Stomach smooth muscle (tissue), 2 donors: ENCODE measurements around the gene CBFB.
"Not testable (repeated sequence)": the region's sequence is repeated elsewhere in the genome, so short reads cannot be mapped to it uniquely, and the experiment has no call there.

Experiments
- H3K27ac ChIP-seq: one replicate; pipeline ENCODE4 v1.7.0; 2013; ENCODE audit warnings: mild to moderate bottlenecking, low read length, inconsistent platforms
- H3K27me3 ChIP-seq, 2 donors: one replicate each; pipeline ENCODE4 v1.7.0; 2013; ENCODE audit warnings: low read length in 2 of 2; ENCODE audit not compliant: insufficient read depth in 2 of 2, control insufficient read depth in 1 of 2
- H3K36me3 ChIP-seq, 2 donors: one replicate each; pipeline ENCODE4 v1.7.0; 2013; ENCODE audit warnings: low read length in 2 of 2; ENCODE audit not compliant: control insufficient read depth in 2 of 2, insufficient read depth in 2 of 2
- H3K4me1 ChIP-seq: one replicate; pipeline ENCODE4 v1.7.0; 2013; ENCODE audit warnings: low read length; ENCODE audit not compliant: control insufficient read depth, insufficient read depth
- H3K4me3 ChIP-seq, 2 donors: one replicate each; pipeline ENCODE4 v1.7.0; 2013; ENCODE audit warnings: low read length in 2 of 2
- H3K9ac ChIP-seq, 2 donors: one replicate each; pipeline ENCODE4 v1.7.0; 2013; ENCODE audit warnings: low read length in 2 of 2, mild to moderate bottlenecking in 1 of 2
- H3K9me3 ChIP-seq, 2 donors: one replicate each; pipeline ENCODE4 v1.7.0; 2013; ENCODE audit warnings: low read length in 2 of 2; ENCODE audit not compliant: control insufficient read depth in 2 of 2
- donor health status: healthy.
- donor health status: Pancreatic carcinoma.

CBFB gene

DNA sequence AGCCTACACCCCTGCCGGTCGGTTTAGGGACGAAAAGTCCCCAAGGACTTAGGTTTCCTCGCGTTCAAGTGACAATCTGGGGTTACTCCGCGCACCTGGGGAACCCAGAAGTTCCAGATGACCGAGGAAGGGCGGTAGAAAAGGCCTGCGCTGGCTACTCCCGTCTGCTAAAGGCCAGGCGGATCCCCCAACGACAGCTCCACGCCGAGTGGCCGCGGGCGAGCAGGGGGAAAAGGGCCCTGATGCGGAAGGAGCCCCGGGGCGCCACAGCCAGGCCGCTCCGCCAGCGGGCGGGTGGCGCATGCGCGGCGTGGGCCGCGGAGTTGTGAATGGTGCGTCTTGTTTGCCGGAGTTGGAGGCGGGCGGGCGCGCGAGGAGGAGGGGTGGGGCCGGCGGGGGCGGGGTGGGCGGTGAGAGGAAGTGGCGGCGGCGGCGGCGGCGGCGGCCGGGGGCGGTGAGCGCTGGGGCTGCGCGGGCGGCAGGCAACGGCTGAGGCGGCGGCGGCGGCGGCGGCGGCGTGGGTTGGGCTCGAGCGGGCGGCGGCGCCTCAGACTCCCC, at the start of gene CBFB:
Gene CBFB, plus strand, starts transcription at position 454 of the 558 bp plus-strand sequence. CDS start 259 bp downstream, outside the sequence.
- no peaks in the 10 kb centered on the region for H3K27me3 ChIP-seq
- H3K36me3 ChIP-seq, result no peaks in the 10 kb centered on the region
- peak within 1 kb of the TSS; percentile 90 to 96 for H3K9ac ChIP-seq
- no peaks in the 10 kb centered on the region for H3K9me3 ChIP-seq
- peak within 1 kb of the TSS; percentile 93 for H3K27ac ChIP-seq
- peak within 1 kb of the TSS; percentile 80 to 85 for H3K4me3 ChIP-seq
- peaks cover 17% of the 10 kb centered on the region for H3K4me1 ChIP-seq

- Histone ChIP-seq H3K4me1 (no peaks in the 10 kb centered on the region), H3K27me3 (no peaks in the 10 kb centered on the region), H3K4me3 (no peak overlapping the region), H3K27ac (no peak overlapping the region), H3K9ac (no peak overlapping the region), H3K36me3 (no peaks in the 10 kb centered on the region), H3K9me3 (no peaks in the 10 kb centered on the region)
These were observed 45.9 kb upstream of the CBFB start for GRCh38 chr16:66983033-66983432.

- Histone ChIP-seq H3K9me3 (no peaks in the 10 kb centered on the region), H3K27ac (no peak overlapping the region), H3K4me3 (no peak overlapping the region), H3K9ac (no peak overlapping the region), H3K27me3 (no peaks in the 10 kb centered on the region), H3K4me1 (no peaks in the 10 kb centered on the region), H3K36me3 (no peaks in the 10 kb centered on the region)
These were observed 44.0 kb upstream of the CBFB start for GRCh38 chr16:66984892-66985311.

- no peaks in the 10 kb centered on the region for H3K27me3 ChIP-seq
- H3K9me3 ChIP-seq, result no peaks in the 10 kb centered on the region
- H3K27ac ChIP-seq, result no peak overlapping the region
- no peak overlapping the region for H3K4me3 ChIP-seq
- H3K36me3 ChIP-seq, result no peaks in the 10 kb centered on the region
- H3K9ac ChIP-seq, result no peak overlapping the region
- H3K4me1 ChIP-seq, result no peaks in the 10 kb centered on the region
These were observed 42.4 kb upstream of the CBFB start for GRCh38 chr16:66986559-66986958.

DNA sequence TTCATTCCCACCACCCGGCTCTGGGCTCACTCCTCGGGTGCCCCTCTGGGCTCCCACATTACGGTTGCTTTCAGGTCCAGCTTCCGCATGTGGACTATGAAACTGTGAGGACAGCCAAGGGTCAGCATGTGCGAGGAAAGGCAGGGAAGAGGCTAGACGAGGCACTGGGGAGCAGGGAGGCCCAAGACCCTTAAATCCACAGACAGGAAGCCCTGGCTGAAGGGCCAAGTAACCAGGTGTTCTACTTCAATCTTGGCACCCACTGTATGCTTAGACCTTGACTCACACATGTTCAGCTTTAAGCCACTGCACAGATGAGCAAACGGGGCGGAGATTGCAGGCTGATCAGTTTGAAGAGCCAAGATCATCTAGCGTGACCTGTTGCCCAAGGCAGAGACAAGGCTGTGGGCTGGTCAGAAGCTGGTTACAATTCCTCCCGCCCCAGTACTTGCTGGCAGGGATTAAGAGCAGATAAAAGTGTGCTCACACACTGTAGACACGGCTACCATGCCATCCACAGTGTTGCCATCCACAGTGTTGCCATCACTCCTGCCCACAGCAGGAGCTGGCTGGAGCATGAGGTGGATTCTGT, 40.7 kb upstream of the CBFB start, which contains the start of gene CES4A:
Gene CES4A, plus strand, starts transcription at position 393 of the 592 bp plus-strand sequence. Its CDS starts 184 bp downstream, at position 577.
- Histone ChIP-seq H3K4me3 (no peak within 1 kb of the TSS), H3K9ac (no peak within 1 kb of the TSS), H3K36me3 (no peaks in the 10 kb centered on the region), H3K4me1 (no peaks in the 10 kb centered on the region), H3K9me3 (no peaks in the 10 kb centered on the region), H3K27me3 (no peaks in the 10 kb centered on the region), H3K27ac (no peak within 1 kb of the TSS)

DNA sequence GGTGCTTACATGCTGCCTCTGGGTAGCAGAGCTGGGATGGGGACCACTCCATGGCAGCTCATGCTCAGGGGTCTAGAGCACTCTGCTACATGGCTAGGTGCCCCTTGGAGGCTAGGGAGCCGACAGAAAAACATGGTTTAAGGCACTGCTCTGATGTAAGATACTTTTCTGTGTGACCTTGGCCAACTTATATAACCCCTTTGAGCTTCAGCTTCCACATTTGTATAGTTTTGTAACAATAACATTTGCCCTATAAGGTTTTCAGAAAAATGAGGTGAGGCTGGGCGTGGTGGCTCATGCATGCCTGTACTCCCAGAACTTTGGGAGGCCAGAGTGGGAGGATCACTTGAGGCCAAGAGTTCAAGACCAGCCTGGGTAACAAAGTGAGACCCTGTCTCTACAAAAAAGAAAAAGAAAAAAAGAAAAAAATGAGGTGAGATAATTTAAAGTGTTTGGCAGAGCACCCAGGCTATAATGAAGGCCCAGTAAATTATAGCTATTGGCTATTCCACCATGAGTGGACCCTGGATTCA, 37.3 kb upstream of the CBFB start:
- H3K27ac ChIP-seq, result no peak overlapping the region
- H3K4me1 ChIP-seq, result no peaks in the 10 kb centered on the region
- H3K36me3 ChIP-seq, result no peaks in the 10 kb centered on the region
- H3K9me3 ChIP-seq, result no peaks in the 10 kb centered on the region
- H3K27me3 ChIP-seq, result no peaks in the 10 kb centered on the region
- H3K9ac ChIP-seq, result no peak overlapping the region
- no peak overlapping the region for H3K4me3 ChIP-seq

DNA sequence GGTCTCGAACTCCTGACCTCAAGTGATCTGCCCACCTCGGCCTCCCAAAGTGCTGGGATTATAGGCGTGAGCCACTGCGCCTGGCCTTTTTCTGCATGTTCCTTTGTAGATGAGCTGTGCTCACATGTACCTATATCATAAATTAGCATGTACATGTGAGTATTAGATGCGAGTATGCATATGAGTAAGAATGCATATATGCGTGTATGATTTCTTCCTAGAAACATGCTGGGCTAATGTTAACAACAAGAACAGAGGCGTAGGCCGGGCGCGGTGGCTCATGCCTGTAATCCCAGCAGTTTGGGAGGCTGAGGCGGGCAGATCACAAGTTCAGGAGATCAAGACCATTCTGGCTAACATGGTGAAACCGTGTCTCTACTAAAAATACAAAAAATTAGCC, 35.4 kb upstream of the CBFB start:
- not testable (repeated sequence) for H3K4me1 ChIP-seq, H3K9me3 ChIP-seq, H3K9ac ChIP-seq, H3K36me3 ChIP-seq, H3K4me3 ChIP-seq, H3K27me3 ChIP-seq, H3K27ac ChIP-seq

GRCh38 chr16:66996324-66996982, 32.5 kb upstream of the CBFB start:
- no peak overlapping the region for H3K9ac ChIP-seq
- H3K9me3 ChIP-seq, result no peaks in the 10 kb centered on the region
- no peaks in the 10 kb centered on the region for H3K36me3 ChIP-seq
- H3K27ac ChIP-seq, result no peak overlapping the region
- peaks cover 15% of the 10 kb centered on the region for H3K4me1 ChIP-seq
- H3K27me3 ChIP-seq, result no peaks in the 10 kb centered on the region
- no peak overlapping the region for H3K4me3 ChIP-seq

DNA sequence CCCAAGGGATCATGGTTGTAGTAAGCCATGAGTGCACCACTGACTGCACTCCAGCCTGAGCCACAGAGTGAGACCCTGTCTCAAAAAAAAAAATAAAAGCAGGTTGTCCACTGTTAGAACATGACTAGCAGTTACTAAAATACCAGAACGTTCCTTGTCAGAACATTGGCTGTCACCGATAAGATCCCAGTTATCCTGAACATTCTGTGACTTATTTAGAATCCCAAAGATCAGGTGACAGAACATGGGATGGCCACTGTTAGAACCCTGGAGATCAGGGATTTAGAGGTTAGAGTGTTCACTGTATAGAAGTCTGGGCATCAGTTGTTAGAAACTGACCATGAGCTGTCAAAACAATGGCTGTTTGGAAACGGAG, 32.0 kb upstream of the CBFB start:
- Histone ChIP-seq H3K27ac (no peak overlapping the region), H3K4me3 (no peak overlapping the region), H3K9me3 (no peaks in the 10 kb centered on the region), H3K4me1 (peaks cover 16% of the 10 kb centered on the region), H3K27me3 (peaks cover 0 to 2% of the 10 kb centered on the region in 2 donors), H3K36me3 (no peaks in the 10 kb centered on the region), H3K9ac (no peak overlapping the region)

- H3K36me3 ChIP-seq, result no peaks in the 10 kb centered on the region
- H3K27ac ChIP-seq, result no peak overlapping the region
- peak overlapping the region in 1 of 2 donors; percentile 50 for H3K9ac ChIP-seq
- H3K27me3 ChIP-seq, result peaks cover 6 to 19% of the 10 kb centered on the region in 2 donors
- H3K4me1 ChIP-seq, result peaks cover 16% of the 10 kb centered on the region
- no peaks in the 10 kb centered on the region for H3K9me3 ChIP-seq
- peak overlapping the region; percentile 67 to 75 for H3K4me3 ChIP-seq
These were observed 28.3 kb upstream of the CBFB start for GRCh38 chr16:67000384-67001351.
